ENCODE measurements around the gene MAD1L1. TPM values are rescaled to one million over a fixed set of nuclear protein-coding genes. Genes with fewer than 3 reads are reported as not detected.

Gene MAD1L1
- total RNA-seq, 1 experiment from 2014 or later: 38.5 TPM

DNA sequence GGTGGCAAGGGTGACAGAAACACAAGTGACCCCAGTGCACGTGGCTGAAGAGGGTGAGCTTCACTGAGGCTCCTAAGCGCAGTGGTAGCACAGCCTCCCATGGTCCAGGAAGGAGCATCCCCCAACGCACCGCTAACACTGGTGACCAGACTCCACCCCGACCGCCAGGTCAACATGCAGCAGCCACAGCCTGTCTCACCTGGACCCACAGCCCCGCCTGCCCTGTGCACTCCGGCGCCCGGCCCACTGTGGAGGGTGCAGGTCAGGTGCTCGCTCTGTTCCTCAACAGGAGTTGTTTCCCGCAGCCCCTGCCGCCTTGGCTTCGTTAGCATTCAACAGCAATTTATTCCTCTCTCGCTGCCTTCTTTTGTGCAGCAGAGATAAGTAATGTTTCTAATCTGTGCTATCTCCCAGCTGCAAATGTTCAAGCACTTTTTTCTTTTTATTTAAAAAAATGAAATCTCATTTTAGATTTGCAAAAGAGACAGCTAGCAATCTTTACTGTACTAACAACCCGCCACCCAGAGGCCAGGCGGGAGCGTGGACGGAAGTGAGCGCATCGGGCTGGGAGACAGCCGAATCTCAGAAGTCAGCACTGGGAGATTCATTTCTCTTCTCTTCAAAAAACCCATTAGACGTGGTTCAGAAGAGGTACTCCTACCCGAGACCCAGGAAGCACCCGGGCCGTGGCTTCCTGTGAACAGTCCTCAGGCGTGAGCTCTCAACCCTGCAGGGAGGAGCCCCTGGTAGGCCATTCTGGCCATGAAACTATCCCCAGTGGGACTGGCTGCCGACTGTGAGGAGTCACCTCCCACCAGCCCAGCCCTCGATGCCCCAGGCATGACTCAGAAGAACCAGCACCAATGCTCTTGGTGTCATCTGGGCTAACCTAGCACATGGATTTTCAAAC lies 133.4 kb downstream of the MAD1L1 start:
- Histone ChIP-seq H3K9ac (ENCODE audit: low read length) (no peak overlapping the region), H3K4me2 (ENCODE audit: low read length) (no peak overlapping the region), H3K27ac (ENCODE audit: low read depth, low read length) (no peak overlapping the region), H4K20me1 (ENCODE audit: insufficient read depth) (no peaks in the 10 kb centered on the region), H2AFZ (ENCODE audit: low read depth, low read length, poor library complexity, severe bottlenecking) (no peak overlapping the region), H3K9me3 (ENCODE audit: control insufficient read depth in 1 of 2, insufficient read depth in 1 of 2, low read depth in 1 of 2, low read length in 2 of 2) (no peaks in the 10 kb centered on the region), H3K36me3 (ENCODE audit: control insufficient read depth in 1 of 2, insufficient read depth in 2 of 2, low read length in 2 of 2) (no peaks in the 10 kb centered on the region), H3K9me2 (ENCODE audit: insufficient read depth) (no peaks in the 10 kb centered on the region), H3K27me3 (ENCODE audit: insufficient read depth, low read length) (no peaks in the 10 kb centered on the region), H3K4me3 (replicated peaks in 1 of 2; ENCODE audit: low read depth in 1 of 2, low read length in 2 of 2) (no peak overlapping the region), H3K79me2 (ENCODE audit: insufficient read depth, low read length) (peaks cover 5% of the 10 kb centered on the region; the same call in 1 of the 2 replicates), H3K4me1 (ENCODE audit: control insufficient read depth in 1 of 2, insufficient read depth in 2 of 2, low read length in 2 of 2) (peaks cover 8 to 11% of the 10 kb centered on the region in 2 experiments)
- ChIA-PET POLR2A (no interaction called here), RAD21 (ENCODE audit: low non-redundant PET in 1 of 2, low total read pairs in 2 of 2, uncharacterized antibody in 2 of 2, unreplicated experiment in 2 of 2) (no interaction called here), CTCF (interaction anchor here (1.0 kb wide), 1 partner anchor 110 kb away, joined by 3 read pairs; no protein-coding TSS in a partner anchor)
- ATAC-seq (no peak), DNase-seq (ENCODE audit: low read depth, low spot score) (no peak)
- BruUV-seq (replicated peaks): no TSS peak
- TF ChIP-seq POLR2A (IDR thresholded peaks at IDR 0.05; ENCODE audit: borderline replicate concordance, extremely low read depth, insufficient read depth, insufficient read length) (no peak), POLR2AphosphoS5 (IDR thresholded peaks at IDR 0.05; ENCODE audit: low read depth, low read length) (no peak)
- TF ChIP-seq, protein P1, sequence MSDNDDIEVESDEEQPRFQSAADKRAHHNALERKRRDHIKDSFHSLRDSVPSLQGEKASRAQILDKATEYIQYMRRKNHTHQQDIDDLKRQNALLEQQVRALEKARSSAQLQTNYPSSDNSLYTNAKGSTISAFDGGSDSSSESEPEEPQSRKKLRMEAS (IDR thresholded peaks at IDR 0.05): no peak
- intact Hi-C loops (cut with micrococcal nuclease): no loop called here

DNA sequence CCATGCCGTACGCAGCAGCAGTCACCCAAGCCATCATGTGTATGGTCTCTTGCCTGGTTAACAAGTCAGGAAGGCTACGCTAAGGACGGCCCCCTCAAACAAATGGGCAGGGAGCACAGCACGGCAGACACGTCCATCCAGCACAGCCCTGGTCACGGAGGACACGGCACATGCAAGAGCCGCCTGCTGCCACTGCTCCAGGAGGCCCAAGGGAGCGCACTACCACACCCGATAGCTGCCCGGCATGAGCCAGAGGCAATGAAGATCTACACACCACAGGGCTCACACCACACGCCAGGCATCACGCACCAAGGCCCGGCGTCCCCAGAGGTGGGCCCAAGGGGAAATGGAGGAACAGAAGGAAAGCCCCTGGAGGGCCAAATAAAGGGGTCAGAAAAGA lies 134.2 kb downstream of the MAD1L1 start:
- ChIA-PET RAD21 (ENCODE audit: low non-redundant PET in 1 of 2, low total read pairs in 2 of 2, uncharacterized antibody in 2 of 2, unreplicated experiment in 2 of 2) (no interaction called here), POLR2A (no interaction called here), CTCF (no interaction called here)
- intact Hi-C loops (cut with micrococcal nuclease): no loop called here
- no peaks in the 10 kb centered on the region for H3K27me3 ChIP-seq (ENCODE audit: insufficient read depth, low read length)
- no peaks in the 10 kb centered on the region for H3K36me3 ChIP-seq (ENCODE audit: control insufficient read depth in 1 of 2, insufficient read depth in 2 of 2, low read length in 2 of 2)
- H3K4me3 ChIP-seq (replicated peaks in 1 of 2; ENCODE audit: low read depth in 1 of 2, low read length in 2 of 2): no peak overlapping the region
- no peak for ATAC-seq
- no peaks in the 10 kb centered on the region for H3K9me2 ChIP-seq (ENCODE audit: insufficient read depth)
- H3K9me3 ChIP-seq (ENCODE audit: control insufficient read depth in 1 of 2, insufficient read depth in 1 of 2, low read depth in 1 of 2, low read length in 2 of 2): no peaks in the 10 kb centered on the region
- H2AFZ ChIP-seq (ENCODE audit: low read depth, low read length, poor library complexity, severe bottlenecking): no peak overlapping the region
- no TSS peak for BruUV-seq (replicated peaks)
- no peak for DNase-seq (ENCODE audit: low read depth, low spot score)
- H3K79me2 ChIP-seq (ENCODE audit: insufficient read depth, low read length): peaks cover 5% of the 10 kb centered on the region; the same call in 1 of the 2 replicates
- H3K4me2 ChIP-seq (ENCODE audit: low read length): no peak overlapping the region
- H4K20me1 ChIP-seq (ENCODE audit: insufficient read depth): no peaks in the 10 kb centered on the region
- H3K27ac ChIP-seq (ENCODE audit: low read depth, low read length): no peak overlapping the region
- TF ChIP-seq SIN3A (IDR thresholded peaks at IDR 0.05; ENCODE audit: low read depth): no peak
- no peak for TF ChIP-seq CEBPB (IDR thresholded peaks at IDR 0.05; ENCODE audit: low read depth)
- no peak for TF ChIP-seq EGR1 (IDR thresholded peaks at IDR 0.05; ENCODE audit: low read depth)
- TF ChIP-seq, protein P2, sequence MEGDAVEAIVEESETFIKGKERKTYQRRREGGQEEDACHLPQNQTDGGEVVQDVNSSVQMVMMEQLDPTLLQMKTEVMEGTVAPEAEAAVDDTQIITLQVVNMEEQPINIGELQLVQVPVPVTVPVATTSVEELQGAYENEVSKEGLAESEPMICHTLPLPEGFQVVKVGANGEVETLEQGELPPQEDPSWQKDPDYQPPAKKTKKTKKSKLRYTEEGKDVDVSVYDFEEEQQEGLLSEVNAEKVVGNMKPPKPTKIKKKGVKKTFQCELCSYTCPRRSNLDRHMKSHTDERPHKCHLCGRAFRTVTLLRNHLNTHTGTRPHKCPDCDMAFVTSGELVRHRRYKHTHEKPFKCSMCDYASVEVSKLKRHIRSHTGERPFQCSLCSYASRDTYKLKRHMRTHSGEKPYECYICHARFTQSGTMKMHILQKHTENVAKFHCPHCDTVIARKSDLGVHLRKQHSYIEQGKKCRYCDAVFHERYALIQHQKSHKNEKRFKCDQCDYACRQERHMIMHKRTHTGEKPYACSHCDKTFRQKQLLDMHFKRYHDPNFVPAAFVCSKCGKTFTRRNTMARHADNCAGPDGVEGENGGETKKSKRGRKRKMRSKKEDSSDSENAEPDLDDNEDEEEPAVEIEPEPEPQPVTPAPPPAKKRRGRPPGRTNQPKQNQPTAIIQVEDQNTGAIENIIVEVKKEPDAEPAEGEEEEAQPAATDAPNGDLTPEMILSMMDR (IDR thresholded peaks at IDR 0.05 in 2 of 3, conservative IDR thresholded peaks at IDR 0.05 in 1 of 3; ENCODE audit: borderline replicate concordance in 1 of 3, insufficient read depth in 1 of 3, low read depth in 2 of 3, low read length in 2 of 3): no peak
- TF ChIP-seq, protein P3, sequence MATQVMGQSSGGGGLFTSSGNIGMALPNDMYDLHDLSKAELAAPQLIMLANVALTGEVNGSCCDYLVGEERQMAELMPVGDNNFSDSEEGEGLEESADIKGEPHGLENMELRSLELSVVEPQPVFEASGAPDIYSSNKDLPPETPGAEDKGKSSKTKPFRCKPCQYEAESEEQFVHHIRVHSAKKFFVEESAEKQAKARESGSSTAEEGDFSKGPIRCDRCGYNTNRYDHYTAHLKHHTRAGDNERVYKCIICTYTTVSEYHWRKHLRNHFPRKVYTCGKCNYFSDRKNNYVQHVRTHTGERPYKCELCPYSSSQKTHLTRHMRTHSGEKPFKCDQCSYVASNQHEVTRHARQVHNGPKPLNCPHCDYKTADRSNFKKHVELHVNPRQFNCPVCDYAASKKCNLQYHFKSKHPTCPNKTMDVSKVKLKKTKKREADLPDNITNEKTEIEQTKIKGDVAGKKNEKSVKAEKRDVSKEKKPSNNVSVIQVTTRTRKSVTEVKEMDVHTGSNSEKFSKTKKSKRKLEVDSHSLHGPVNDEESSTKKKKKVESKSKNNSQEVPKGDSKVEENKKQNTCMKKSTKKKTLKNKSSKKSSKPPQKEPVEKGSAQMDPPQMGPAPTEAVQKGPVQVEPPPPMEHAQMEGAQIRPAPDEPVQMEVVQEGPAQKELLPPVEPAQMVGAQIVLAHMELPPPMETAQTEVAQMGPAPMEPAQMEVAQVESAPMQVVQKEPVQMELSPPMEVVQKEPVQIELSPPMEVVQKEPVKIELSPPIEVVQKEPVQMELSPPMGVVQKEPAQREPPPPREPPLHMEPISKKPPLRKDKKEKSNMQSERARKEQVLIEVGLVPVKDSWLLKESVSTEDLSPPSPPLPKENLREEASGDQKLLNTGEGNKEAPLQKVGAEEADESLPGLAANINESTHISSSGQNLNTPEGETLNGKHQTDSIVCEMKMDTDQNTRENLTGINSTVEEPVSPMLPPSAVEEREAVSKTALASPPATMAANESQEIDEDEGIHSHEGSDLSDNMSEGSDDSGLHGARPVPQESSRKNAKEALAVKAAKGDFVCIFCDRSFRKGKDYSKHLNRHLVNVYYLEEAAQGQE (IDR thresholded peaks at IDR 0.05; ENCODE audit: low read depth): no peak
- no peak for TF ChIP-seq EZH2phosphoT487 (IDR thresholded peaks at IDR 0.05; ENCODE audit: borderline replicate concordance)
- H3K4me1 ChIP-seq (ENCODE audit: control insufficient read depth in 1 of 2, insufficient read depth in 2 of 2, low read length in 2 of 2): peaks cover 0 to 3% of the 10 kb centered on the region in 2 experiments; a peak in 2 of 4 replicates
- H3K9ac ChIP-seq (ENCODE audit: low read length): no peak overlapping the region
